GM23338 (cell line): ENCODE results near the gene CHCHD6. TPM values are rescaled to one million over a fixed set of nuclear protein-coding genes. Genes with fewer than 3 reads are reported as not detected.

Source experiments
- ATAC-seq: fragments of 200-7000 bp; cut with Tn5 transposase; 3 replicates; pipeline ENCODE4 v1.9.1; 2020
- DNase-seq: peaks from one replicate; pipeline ENCODE4 v3.0.0-alpha.2; 2015; ENCODE audit warnings: low spot score
- H2AFZ ChIP-seq: fragments of 200-600 bp; sonication (generic); 2 replicates; pipeline ENCODE4 v1.8.0; 2016; ENCODE audit warnings: antibody characterized with exemption, mild to moderate bottlenecking, moderate library complexity
- H3F3A ChIP-seq: fragments of 200-600 bp; sonication (generic); replicated peaks from 2 replicates; pipeline ENCODE4 v1.8.0; 2017; ENCODE audit warnings: antibody characterized with exemption, mixed run types, low read depth
- H3K27ac ChIP-seq: fragments of 200-600 bp; sonication (generic); 2 replicates; pipeline ENCODE4 v1.6.1; 2016; ENCODE audit warnings: low read depth
- H3K27me3 ChIP-seq: fragments of 200-600 bp; sonication (generic); 2 replicates; pipeline ENCODE4 v1.8.0; 2016; ENCODE audit warnings: mild to moderate bottlenecking, mixed run types, moderate library complexity; ENCODE audit not compliant: insufficient read depth
- H3K36me3 ChIP-seq: fragments of 200-600 bp; sonication (generic); 2 replicates; pipeline ENCODE4 v1.8.0; 2016; ENCODE audit warnings: mild to moderate bottlenecking; ENCODE audit not compliant: insufficient read depth
- H3K4me1 ChIP-seq: fragments of 200-600 bp; sonication (generic); 2 replicates; pipeline ENCODE4 v1.8.0; 2016; ENCODE audit warnings: mild to moderate bottlenecking, moderate library complexity; ENCODE audit not compliant: insufficient read depth
- H3K4me2 ChIP-seq: fragments of 200-600 bp; sonication (generic); 2 replicates; pipeline ENCODE4 v1.7.1; 2017; ENCODE audit warnings: mixed run types
- H3K4me3 ChIP-seq: fragments of 200-600 bp; sonication (generic); 2 replicates; pipeline ENCODE4 v1.6.1; 2016; ENCODE audit warnings: mixed run types
- H3K79me2 ChIP-seq: fragments of 200-600 bp; sonication (generic); replicated peaks from 2 replicates; pipeline ENCODE4 v1.8.0; 2017; ENCODE audit warnings: mild to moderate bottlenecking; ENCODE audit not compliant: insufficient read depth
- H3K9me2 ChIP-seq: fragments of 200-600 bp; sonication (generic); 2 replicates; pipeline ENCODE4 v1.8.0; 2017; ENCODE audit not compliant: insufficient read depth
- H4K20me1 ChIP-seq: fragments of 200-600 bp; sonication (generic); replicated peaks from 2 replicates; pipeline ENCODE4 v1.8.0; 2017; ENCODE audit warnings: mild to moderate bottlenecking; ENCODE audit not compliant: insufficient read depth
- H3K27ac Mint-ChIP-seq: 2 replicates; pipeline ENCODE4 v1.8.0; 2020; ENCODE audit warnings: inconsistent platforms, mild to moderate bottlenecking, moderate library complexity, mixed read lengths
- H3K27me3 Mint-ChIP-seq: 3 replicates; pipeline ENCODE4 v1.8.0; 2022; ENCODE audit warnings: low read depth, mild to moderate bottlenecking, moderate library complexity, mixed read lengths, inconsistent platforms; ENCODE audit not compliant: insufficient read depth, poor library complexity
- H3K36me3 Mint-ChIP-seq: 3 replicates; pipeline ENCODE4 v1.8.0; 2021; ENCODE audit warnings: low read depth, mild to moderate bottlenecking, inconsistent platforms, moderate library complexity, mixed read lengths
- H3K4me1 Mint-ChIP-seq: 3 replicates; pipeline ENCODE4 v1.8.0; 2020; ENCODE audit warnings: mild to moderate bottlenecking, inconsistent platforms, mixed read lengths
- H3K4me3 Mint-ChIP-seq: 3 replicates; pipeline ENCODE4 v1.8.0; 2021; ENCODE audit warnings: moderate library complexity, mild to moderate bottlenecking, inconsistent platforms, mixed read lengths
- H3K9me3 Mint-ChIP-seq: 3 replicates; pipeline ENCODE4 v1.8.0; 2020; ENCODE audit warnings: moderate library complexity, mild to moderate bottlenecking, inconsistent platforms, mixed read lengths
- CREB1 ChIP-seq: fragments of 250-450 bp; sonication (Bioruptor Pico); IDR thresholded peaks from 2 replicates; pipeline ENCODE4 v1.5.0; 2020; ENCODE audit warnings: low read depth, mild to moderate bottlenecking, moderate library complexity
- CTCF ChIP-seq, 2 experiments: fragments of 200-600 bp in 1 of 2; sonication (generic) in 1 of 2; conservative IDR thresholded peaks; 2 replicates each; pipeline versions ENCODE4 v1.5.1 to v1.6.1; 2016 to 2017; ENCODE audit warnings: antibody characterized with exemption in 2 of 2, low read depth in 2 of 2, mild to moderate bottlenecking in 2 of 2, moderate library complexity in 1 of 2
- EZH2 ChIP-seq: fragments of 200-600 bp; sonication (generic); IDR thresholded peaks from one replicate; pipeline ENCODE4 v1.8.0; 2017; ENCODE audit warnings: antibody characterized with exemption, mild to moderate bottlenecking, low read depth; ENCODE audit not compliant: unreplicated experiment
- EZH2phosphoT487 ChIP-seq: fragments of 200-600 bp; sonication (generic); IDR thresholded peaks from one replicate; pipeline ENCODE4 v1.8.1; 2018; ENCODE audit warnings: antibody characterized with exemption; ENCODE audit not compliant: unreplicated experiment
- JUNB ChIP-seq: IDR thresholded peaks from one replicate; pipeline ENCODE4 v1.6.1; 2016; ENCODE audit warnings: antibody characterized with exemption; ENCODE audit not compliant: unreplicated experiment
- NANOG ChIP-seq: IDR thresholded peaks from 2 replicates; pipeline ENCODE4 v1.6.1; 2016; ENCODE audit warnings: antibody characterized with exemption, borderline replicate concordance
- STAT1 ChIP-seq: IDR thresholded peaks from one replicate; pipeline ENCODE4 v1.6.1; 2016; ENCODE audit warnings: antibody characterized with exemption; ENCODE audit not compliant: unreplicated experiment
- ZNF114 ChIP-seq: fragments of 250-450 bp; sonication (Bioruptor Pico); IDR thresholded peaks from 2 replicates; pipeline ENCODE4 v1.5.0; 2020; ENCODE audit warnings: mild to moderate bottlenecking, moderate library complexity
- ZNF331 ChIP-seq: fragments of 250-450 bp; sonication (Bioruptor Pico); IDR thresholded peaks from 2 replicates; pipeline ENCODE4 v1.5.0; 2020; ENCODE audit warnings: low read depth, mild to moderate bottlenecking, moderate library complexity
- ZNF462 ChIP-seq: fragments of 250-450 bp; sonication (Bioruptor Pico); IDR thresholded peaks from 2 replicates; pipeline ENCODE4 v1.5.0; 2020; ENCODE audit warnings: mild to moderate bottlenecking, moderate library complexity
- polyA plus RNA-seq: library from polyadenylated mRNA; unstranded; fragments of >200 nt; fragmentation: Nextera tagmentation; extraction: Ambion mirVana; gene quantifications from 2 replicates; pipeline ENCODE4 v1.2.1, GENCODE V29; 2016
- total RNA-seq: library from RNA; depleted of rRNA; stranded (reverse); fragments of >200 nt; shearing (Covaris generic); gene quantifications from 2 replicates; pipeline ENCODE4 v1.2.3, GENCODE V29; 2014

CHCHD6 gene
- total and polyA plus RNA-seq, 2 experiments from 2014 or later = 28.8 to 43.0 TPM

GRCh38 chr3:126873416-126873815, 169.4 kb downstream of the CHCHD6 start (continued):
- TF ChIP-seq ZNF462 (no peak), EZH2phosphoT487 (no peak), CREB1 (CRISPR knock-in tag) (no peak)

GRCh38 chr3:126878664-126879063, 174.6 kb downstream of the CHCHD6 start:
- Histone ChIP-seq H3K27ac (no peak overlapping the region), H3K4me1 (no peaks in the 10 kb centered on the region), H3K27me3 (no peaks in the 10 kb centered on the region), H3K36me3 (no peaks in the 10 kb centered on the region), H4K20me1 (no peaks in the 10 kb centered on the region), H3K4me3 (no peak overlapping the region), H3K9me2 (no peaks in the 10 kb centered on the region; the same call in 1 of the 2 replicates), H3K79me2 (no peaks in the 10 kb centered on the region), H3K4me2 (no peak overlapping the region), H2AFZ (no peak overlapping the region), H3F3A (no peaks in the 10 kb centered on the region)
- Mint-ChIP-seq H3K9me3 (no peaks in the 10 kb centered on the region), H3K4me1 (0 out of 3 replicates have a peak, but pooled peaks cover 3% of the 10 kb centered on the region), H3K36me3 (no peaks in the 10 kb centered on the region), H3K4me3 (no peak overlapping the region), H3K27me3 (no peaks in the 10 kb centered on the region), H3K27ac (no peak overlapping the region)
- DNase-seq = no peak
- no peak for TF ChIP-seq EZH2
- no peak for TF ChIP-seq NANOG
- no peak for TF ChIP-seq CREB1 (CRISPR knock-in tag)
- no peak for TF ChIP-seq JUNB
- TF ChIP-seq ZNF114 = no peak
- TF ChIP-seq EZH2phosphoT487 = no peak
- TF ChIP-seq STAT1 = no peak
- TF ChIP-seq ZNF331 (CRISPR knock-in tag) = no peak
- no peak for TF ChIP-seq CTCF (conservative IDR thresholded peaks at IDR 0.05; ENCODE audit: low read depth in 2 of 2)
- no peak for ATAC-seq
